SKM-1 (cell line): ENCODE results near the gene F2RL1.
"Not testable (repeated sequence)": the region's sequence is repeated elsewhere in the genome, so short reads cannot be mapped to it uniquely, and the experiment has no call there.

Source experiments
- DNase-seq: peaks from one replicate; lab custom pipeline; 2025; ENCODE audit not compliant: unreplicated experiment; lab: John Stamatoyannopoulos, UW

Gene F2RL1

DNA sequence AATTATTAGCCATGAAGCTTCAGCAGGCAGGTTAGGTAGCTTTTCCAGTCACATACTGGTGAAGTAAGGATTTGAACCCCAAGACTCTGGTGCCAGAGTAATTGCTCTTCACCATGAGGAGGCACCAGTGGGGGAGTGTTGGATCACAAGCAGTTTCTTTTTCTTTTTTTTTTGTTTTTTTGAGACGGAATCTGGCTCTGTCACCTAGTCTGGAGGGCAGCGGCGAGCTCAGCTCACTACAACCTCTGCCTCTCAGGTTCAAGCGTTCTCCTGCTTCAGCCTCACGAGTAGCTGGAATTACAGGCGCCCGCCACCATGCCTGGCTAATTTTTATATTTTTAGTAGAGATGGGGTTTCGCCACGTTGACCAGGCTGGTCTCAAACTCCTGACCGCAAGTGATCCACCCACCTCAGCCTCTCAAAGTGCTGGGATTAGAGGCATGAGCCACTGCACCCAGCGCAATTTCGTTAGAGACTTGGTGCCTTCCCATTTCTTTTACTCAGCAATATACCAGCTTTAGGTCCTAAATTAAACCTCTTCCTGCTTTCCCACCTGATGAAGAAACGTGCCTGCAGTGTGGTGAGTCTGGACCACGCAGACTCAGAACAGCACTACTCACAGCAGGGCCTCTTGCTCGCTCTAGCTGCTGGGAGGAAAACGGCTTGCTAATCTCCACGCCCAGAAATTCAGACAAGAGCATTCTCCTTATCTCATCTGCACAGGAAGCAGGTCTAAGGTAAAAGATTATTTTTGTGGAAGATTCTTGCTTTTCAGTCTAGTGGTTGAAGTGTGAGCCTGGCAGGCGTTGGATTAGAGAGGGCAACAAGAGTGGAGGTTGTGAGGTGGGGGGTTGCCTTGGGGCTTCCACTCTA lies 30.8 kb downstream of the F2RL1 start, which contains the start of gene S100Z:
S100Z (plus strand) TSS at position 596 of the 873 bp plus-strand sequence. CDS start 25,346 bp downstream, outside the sequence.
- peak; percentile 82 for DNase-seq

DNA sequence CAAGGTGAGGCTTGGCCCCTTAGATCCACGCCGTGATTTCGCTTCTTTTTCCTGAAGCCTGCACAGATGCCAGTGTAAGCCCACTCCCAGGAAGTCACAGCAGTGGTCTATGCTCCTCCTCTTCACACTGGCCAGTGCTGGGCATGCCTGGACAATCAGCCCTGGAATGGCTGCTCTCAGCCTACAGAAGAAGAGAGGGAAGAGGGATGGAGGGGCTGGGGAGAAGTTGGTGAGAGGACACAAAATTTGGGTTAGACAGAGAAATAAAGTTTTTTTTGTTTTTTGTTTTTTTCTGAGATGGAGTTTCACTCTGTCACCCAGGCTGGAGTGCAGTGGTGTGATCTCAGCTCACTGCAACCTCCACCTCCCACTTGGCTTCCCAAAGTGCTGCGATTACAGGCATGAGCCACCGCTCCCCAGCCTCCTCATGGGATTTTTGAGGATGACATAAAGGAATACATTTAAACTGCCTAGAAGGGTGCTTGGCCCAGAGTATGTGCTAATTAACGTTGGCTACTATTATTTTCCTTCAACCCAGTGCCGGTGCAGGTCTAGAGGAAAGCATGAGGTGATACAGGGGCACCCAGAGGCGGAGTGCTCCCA lies 31.8 kb downstream of the F2RL1 start:
- DNase-seq, result no peak

DNA sequence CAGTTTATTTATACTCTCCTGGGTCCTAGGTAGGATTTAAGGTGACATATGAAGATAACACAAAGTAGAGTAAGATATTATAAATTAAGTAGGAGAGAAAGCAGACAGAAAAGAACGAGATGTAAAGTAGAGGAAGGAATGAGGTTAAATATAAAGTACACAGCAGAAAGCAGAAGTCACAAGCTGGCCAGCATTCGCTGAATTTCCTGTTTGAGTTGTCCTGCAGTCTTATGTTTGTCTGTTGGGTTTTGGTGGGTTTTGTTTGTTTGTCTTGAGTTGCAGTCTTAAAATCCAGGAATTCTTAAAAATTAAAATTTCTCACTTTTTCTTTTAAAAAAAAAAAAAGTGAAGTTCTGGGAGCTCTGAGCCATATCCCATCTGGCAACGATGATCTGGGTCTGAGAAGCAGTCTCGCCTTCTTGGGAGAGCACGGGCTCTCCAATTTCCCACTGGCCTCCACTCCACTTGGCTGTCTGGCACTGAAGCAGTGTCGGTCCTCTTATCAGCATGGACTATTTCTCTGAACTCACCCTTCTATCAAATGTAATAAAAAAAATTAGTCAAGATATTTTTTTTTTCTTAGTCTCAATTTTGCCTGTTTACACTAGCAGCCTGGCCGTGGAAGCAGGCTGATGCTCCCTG lies 33.0 kb downstream of the F2RL1 start:
- peak; percentile 24 for DNase-seq

DNA sequence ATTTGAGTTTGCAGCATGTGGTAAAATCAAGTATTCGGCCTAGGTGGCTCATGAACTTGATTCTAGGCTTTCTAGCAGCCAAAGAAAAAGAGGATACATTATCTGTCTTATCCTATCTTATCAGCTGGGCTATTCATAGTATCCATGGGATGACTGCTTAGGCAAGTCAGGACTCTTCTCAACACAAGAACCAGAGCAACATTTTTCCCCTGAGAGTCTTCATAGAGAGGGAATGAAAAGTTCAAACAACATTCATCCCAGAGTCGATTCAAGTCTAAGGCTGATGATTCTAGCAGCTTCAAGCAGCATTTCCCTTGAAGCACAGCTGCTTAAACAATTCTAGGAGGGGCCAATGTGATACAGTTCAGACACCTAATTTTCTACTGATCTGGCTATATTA lies 33.9 kb downstream of the F2RL1 start:
- DNase-seq, result no peak

DNA sequence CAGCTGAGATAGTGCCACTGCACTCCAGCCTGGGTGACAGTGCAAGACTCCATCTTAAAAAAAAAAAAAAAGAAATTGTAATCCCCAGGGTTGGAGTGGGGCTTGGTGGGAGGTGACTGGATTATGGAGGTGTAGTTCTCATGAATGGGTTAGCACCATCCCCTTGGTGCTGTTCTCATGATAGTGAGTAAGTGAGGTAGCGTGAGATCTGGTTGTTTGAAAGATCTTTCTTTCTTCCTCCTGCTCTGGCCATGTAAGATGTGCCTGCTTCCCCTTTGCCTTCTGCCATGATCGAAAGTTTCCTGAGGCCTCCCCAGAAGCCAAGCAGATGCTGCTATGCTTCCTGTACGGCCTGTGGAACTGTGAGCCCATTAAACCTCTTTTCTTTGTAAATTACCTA lies 34.9 kb downstream of the F2RL1 start:
- DNase-seq, result not testable (repeated sequence)

DNA sequence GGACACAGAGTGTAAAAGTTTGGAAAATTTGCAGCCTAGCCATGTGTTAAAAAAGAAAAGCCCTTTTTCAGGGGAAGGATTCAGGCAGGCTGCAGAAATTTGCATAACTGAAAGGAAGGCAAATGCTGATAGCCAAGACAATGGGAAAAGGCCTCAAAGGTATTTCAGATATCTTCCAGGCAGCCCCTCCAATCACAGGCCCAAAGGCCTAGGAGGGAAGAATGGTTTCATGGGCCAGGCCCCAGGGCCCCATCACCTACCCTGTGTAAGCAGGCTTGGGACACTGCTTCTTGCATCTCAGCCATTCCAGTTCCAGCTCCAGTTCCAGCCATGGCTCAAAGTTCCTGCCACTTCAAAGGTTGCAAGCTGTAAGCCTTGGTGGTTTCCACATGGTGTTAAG lies 35.8 kb downstream of the F2RL1 start:
- no peak for DNase-seq

DNA sequence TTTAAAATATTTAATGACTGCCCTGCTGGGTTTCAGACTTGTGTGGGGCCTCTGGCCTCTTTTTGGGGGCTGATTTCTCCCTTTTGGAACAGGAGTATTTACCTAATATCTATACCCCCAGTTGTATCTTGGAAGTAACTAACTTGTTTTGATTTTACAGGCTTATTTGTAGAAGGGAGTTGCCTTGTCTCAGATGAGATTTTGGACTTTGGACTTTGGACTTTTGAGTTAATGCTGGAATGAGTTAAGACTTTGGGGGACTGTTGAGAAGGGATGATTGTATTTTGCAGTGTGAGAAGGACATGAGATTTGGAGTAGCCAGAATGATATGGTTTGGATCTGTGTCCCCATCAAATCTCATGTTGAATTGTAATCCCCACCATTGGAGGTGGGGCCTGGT lies 36.7 kb downstream of the F2RL1 start:
- DNase-seq, result not testable (repeated sequence)

DNA sequence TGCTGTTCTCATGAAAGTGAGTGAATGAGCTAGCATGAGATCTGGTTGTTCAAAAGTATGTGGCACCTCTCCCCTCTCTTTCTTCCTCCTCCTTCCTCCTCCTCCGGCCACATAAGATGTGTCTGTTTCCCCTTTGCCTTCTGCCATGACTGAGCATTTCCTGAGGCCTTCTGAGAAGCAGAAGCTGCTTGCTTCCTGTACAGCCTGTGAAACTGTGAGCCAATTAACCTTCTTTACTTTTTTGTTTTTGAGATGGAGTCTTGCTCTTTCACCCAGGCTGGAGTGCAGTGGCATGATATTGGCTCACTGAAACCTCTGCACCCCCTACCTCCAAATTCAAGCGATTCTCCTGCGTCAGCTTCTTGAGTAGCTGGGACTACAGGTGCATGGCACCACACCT lies 37.1 kb downstream of the F2RL1 start:
- peak; percentile 80 for DNase-seq

DNA sequence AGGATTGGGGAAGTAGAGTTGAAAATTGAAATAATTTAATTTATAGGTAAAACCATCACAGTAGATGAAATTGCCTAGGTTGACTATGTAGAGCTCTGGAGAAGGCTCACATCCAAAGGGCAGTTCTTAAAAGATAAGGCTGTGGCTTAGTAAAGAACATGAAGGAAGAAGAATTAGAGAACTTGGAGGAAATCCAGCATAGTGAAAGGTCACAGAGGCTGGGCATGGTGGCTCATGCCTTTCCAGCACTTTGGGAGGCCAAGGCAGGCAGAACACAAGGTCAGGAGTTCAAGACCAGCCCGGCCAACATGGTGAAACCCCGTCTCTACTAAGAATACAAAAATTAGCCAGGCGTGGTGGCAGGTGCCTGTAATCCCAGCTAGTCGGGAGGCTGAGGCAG lies 38.0 kb downstream of the F2RL1 start:
- DNase-seq, result peak; percentile 34

DNA sequence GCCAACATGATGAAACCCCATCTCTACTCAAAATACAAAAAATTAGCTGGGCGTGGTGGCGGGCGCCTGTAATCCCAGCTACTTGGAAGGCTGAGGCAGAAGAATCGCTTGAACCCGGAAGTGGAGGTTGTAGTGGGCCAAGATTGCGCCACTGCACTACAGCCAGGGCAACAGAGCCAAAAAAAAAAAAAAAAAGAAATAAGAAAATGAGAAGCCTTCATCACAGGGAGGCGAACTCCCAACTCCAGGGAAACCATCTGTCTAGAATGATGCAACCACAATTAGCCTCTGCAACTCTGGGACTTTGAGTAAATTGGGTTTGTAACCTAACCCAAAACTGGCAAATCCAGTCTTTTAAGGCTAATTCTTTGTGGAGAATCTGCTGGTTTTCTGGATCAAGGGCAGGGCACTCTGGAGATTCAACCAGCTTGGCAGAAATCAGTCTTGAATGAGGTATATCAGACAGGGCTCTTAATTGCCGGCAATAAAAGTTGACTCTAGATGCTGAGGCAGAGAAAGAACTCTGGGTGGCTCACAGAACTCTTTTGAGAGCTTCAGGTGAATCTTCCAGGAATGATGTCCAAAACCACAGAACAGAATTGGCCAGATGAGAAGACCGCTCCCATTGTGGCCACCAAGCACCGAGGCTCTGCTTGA lies 40.9 kb downstream of the F2RL1 start:
- peak; percentile 28 for DNase-seq

DNA sequence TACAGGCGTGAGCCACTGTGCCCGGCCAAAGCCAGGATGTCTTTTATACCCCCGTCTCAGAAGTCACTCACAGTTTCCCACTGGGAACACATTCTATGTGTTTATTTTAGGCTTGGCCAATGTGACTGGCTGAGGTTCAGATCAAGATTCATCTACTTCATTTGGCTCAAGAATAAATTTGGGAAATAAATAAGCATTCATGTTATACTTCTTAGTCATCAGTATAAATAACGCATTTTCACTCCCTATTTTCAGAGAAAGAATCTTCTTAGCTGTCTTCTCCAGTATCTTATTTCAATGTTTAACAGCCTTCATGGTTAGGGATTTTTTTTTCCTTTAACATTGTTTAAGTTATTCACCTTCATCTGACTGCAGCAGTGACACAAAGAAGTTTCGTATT lies 42.8 kb downstream of the F2RL1 start:
- DNase-seq, result no peak

DNA sequence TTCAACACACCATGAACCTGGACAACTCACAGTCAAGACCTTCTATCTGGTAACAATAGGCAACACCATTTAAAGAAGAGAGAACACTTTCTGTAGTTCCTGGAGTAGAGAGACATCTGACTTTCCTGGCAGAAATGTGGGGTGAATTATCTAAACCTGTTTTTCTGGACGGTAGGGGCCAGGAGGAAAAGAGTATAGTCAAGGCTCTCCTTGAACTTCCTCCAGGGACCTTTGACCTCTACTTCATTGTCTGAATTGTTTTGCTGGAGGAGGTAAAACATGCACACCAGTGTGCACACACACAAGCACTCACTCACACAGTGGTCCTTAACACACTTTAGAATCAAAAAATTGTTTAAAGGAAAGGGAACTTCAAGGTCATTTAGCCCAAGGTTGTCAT lies 44.2 kb downstream of the F2RL1 start:
- DNase-seq, result no peak

DNA sequence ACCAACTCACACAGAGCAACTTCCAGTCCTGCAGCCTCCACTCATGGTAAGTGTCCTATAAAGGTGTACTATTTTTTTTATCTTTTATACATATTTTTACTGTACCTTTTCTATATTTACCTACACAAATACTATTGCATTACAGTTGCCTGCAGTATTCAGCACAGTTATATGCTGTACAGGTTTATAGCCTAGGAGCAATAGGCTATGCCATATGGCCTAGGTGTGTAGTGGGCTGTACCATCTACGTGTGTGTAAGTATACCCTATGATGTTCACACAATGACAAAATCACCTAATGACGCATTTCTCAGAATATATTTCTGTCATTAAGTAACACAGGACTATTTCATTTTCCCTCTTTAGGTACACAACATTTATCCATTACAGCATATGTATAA lies 47.7 kb downstream of the F2RL1 start:
- DNase-seq, result no peak

DNA sequence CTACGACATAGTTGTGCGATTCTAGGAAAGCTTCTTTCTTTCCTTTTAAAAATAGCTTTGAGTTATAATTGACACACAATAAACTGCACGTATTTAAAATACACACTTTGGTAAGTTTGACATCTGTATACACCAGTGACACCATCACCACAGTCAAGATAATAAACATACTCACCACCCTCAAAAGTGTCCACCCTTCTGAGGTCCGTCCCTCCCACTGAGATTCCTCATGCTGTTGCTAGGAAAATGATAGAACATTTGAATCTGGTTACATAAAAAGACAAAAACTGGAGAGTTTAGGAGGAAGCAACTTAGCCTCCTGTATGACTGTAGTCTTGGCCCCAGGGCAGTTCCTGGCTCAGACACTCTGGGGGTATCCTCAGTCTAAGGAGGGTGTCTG lies 48.2 kb downstream of the F2RL1 start:
- no peak for DNase-seq

DNA sequence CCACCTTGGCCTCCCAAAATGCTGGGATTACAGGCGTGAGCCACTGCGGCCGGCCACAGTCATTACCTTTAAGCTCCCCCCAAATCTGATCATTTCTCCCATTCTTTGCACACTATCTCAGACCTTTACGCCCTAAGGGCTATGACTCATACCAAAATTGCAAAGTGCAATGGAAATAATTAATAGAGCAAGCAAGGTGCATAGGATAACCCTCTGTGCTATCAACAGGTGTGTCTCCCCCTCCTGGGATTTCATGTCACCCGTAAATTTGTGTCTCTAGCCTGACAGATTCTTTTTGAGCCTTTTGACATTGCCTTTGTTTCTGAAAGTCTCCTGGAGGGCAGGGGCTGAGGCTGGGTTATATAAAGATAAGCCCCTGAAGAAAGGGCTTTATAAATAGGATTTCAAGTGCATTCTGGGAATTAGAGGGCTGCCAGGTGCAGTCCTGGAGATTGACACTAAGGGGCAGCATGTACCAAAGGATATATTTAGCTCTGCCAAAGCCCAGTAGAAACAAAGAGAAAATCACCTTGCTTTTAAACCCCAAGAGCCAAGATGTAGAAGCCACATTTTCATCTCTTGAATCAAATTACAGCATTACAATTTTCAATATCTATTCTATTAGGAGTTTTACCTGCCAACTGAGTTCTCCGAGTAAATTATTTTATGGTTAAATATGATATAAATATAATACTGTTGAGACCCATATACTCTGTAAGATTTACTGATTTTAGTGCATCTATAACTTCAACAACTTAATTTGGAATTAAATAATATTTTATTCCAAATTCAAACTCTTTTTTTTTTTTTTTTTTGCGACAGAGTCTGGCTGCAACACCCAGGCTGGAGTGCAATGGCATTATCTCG lies 49.2 kb downstream of the F2RL1 start:
- peak; percentile 43 for DNase-seq

DNA sequence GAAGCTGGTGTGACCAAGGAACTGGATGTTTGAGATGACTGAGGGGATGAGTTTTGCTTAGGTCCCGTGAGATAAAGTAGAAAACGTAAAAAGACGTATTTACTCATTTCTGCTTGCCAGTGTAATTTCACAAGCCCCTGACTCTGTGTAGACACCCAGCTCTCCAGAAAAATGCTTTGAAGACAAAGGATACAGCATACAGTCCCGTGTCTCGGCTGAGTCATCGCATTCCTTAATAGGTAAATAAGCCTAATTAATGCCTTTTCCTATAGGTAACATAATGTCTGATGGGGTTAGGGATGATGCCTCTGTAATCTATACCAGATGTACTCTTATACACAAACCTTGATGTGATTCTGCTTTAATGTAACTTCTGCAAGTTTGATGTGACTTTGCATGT lies 51.2 kb downstream of the F2RL1 start:
- no peak for DNase-seq

DNA sequence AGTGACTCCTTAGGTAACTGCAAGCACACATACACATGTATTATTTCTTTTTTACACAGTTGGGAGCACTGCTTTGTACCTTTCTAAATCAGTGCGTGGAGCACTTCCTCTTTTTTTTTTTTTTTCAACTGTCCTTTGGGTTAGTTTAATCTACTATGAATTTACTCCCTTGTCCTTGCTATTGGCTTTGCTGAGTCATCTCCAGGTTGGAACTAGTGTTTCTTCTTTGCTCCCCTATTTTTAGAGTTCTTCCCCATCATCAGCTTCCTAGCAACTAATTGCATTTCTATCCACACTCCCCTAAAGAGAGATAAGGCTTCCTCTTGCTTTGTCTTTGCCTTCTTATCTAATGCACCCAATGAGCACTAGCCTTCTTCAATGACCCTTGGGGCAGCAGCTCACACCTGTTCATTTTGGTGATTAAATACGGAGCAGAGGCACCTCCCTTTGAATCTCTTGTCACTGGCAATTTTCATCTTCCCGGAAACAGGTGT lies 55.3 kb downstream of the F2RL1 start:
- no peak for DNase-seq
